Esophagus (tissue), 2 donors: ENCODE results near the gene HS6ST2. TPM values are rescaled to one million over a fixed set of nuclear protein-coding genes. Genes with fewer than 3 reads are reported as not detected.

Source experiments
- H3K27ac ChIP-seq, 2 donors: one replicate each; pipeline ENCODE4 v1.5.1; 2013; ENCODE audit warnings: low read depth in 2 of 2, mild to moderate bottlenecking in 2 of 2, inconsistent platforms in 1 of 2, low read length in 1 of 2, moderate library complexity in 1 of 2
- H3K27me3 ChIP-seq, 2 donors: one replicate each; pipeline ENCODE4 v1.6.1; 2013; ENCODE audit warnings: low read length in 2 of 2, control low read depth in 1 of 2, mild to moderate bottlenecking in 1 of 2; ENCODE audit not compliant: insufficient read depth in 2 of 2, control insufficient read depth in 1 of 2
- H3K36me3 ChIP-seq, 2 donors: one replicate each; pipeline ENCODE4 v1.6.1; 2013; ENCODE audit warnings: low read length in 1 of 2; ENCODE audit not compliant: control insufficient read depth in 2 of 2, insufficient read depth in 2 of 2
- H3K4me1 ChIP-seq, 2 donors: one replicate each; pipeline ENCODE4 v1.6.1; 2013; ENCODE audit warnings: low read length in 1 of 2; ENCODE audit not compliant: control insufficient read depth in 2 of 2, insufficient read depth in 2 of 2
- H3K4me3 ChIP-seq, 2 donors: one replicate each; pipeline ENCODE4 v1.5.1; 2013; ENCODE audit warnings: low read length in 2 of 2, mild to moderate bottlenecking in 2 of 2, low read depth in 1 of 2, moderate library complexity in 1 of 2
- H3K9me3 ChIP-seq, 2 donors: one replicate each; pipeline ENCODE4 v1.6.1; 2013; ENCODE audit warnings: mild to moderate bottlenecking in 2 of 2, low read depth in 1 of 2, low read length in 1 of 2, moderate library complexity in 1 of 2; ENCODE audit not compliant: control insufficient read depth in 2 of 2, insufficient read depth in 1 of 2
- WGBS, 2 donors: extraction: QIAGEN DNeasy Blood & Tissue Kit; methylation state at CpG; one replicate each; pipeline ENCODE4 v1.1.7; 2013; 5-methylcytosine and 5-hydroxymethylcytosine counted together
- polyA plus RNA-seq, 2 donors: library from polyadenylated mRNA; stranded (reverse); fragments of 200-250 nt; gene quantifications; one replicate each; pipeline ENCODE4 v1.2.3, GENCODE V29; 2013
- donor health status: healthy with polysubstance abuse.
- donor health status: Bipolar disorder and iron deficiency.

Gene HS6ST2
- polyA plus RNA-seq, 2 donors = 0.81 to 2.8 TPM

DNA sequence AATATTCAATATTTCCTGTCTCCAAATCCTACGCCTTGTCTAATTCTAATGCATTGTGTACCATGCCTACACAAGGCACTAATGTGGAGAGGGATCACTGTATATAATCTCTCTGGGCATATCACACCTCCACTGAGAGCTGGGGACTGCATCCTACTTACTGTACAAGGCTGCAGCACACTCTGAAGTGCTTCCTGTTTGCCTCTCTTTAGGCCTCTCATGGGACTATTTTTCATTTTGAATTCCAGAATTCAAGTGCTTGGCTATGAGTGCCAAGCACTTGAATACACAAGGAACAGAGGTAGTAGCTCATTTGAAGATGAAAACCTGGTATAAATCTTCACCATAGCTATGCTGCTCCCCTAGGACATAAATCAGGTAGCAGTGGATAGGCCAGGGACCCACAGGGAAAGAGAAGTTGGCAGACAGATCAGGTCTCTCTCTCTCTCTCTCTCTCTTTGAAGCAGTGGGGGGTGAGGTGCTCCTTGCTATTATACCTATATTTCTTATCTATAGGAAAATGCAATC lies 239.9 kb downstream of the HS6ST2 start:
- H3K27me3 ChIP-seq = no peaks in the 10 kb centered on the region
- H3K4me3 ChIP-seq = no peak overlapping the region
- 0 to 50% methylated on average over 1 of the region's 1 CpG for WGBS, 2 donors
- no peaks in the 10 kb centered on the region for H3K4me1 ChIP-seq
- H3K9me3 ChIP-seq = no peaks in the 10 kb centered on the region
- H3K27ac ChIP-seq = no peak overlapping the region
- H3K36me3 ChIP-seq = no peaks in the 10 kb centered on the region

DNA sequence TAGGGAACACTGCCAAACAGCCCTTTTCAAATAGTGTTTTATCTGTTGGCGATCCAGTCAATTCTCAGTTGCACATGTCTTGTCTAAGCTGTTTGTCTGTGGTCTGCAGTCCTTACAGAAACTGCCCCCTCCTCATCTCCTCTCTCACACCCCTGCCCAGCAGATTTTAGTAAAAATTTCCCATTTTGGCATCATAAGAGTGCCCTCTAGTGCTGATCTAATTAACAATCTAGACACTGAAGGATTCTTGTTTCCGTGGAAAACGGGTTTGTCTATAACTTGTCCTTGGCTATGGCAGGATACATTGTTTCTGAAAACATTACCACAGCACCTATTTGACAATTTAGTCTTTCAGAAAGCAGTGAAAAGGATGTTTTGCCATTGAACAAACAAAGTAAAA lies 242.4 kb downstream of the HS6ST2 start:
- H3K4me3 ChIP-seq = no peak overlapping the region
- H3K27me3 ChIP-seq = no peaks in the 10 kb centered on the region
- H3K9me3 ChIP-seq = no peaks in the 10 kb centered on the region
- no peaks in the 10 kb centered on the region for H3K36me3 ChIP-seq
- no peaks in the 10 kb centered on the region for H3K4me1 ChIP-seq
- H3K27ac ChIP-seq = no peak overlapping the region
- WGBS, 2 donors = 31 to 65% methylated on average over 3 of the region's 3 CpGs

DNA sequence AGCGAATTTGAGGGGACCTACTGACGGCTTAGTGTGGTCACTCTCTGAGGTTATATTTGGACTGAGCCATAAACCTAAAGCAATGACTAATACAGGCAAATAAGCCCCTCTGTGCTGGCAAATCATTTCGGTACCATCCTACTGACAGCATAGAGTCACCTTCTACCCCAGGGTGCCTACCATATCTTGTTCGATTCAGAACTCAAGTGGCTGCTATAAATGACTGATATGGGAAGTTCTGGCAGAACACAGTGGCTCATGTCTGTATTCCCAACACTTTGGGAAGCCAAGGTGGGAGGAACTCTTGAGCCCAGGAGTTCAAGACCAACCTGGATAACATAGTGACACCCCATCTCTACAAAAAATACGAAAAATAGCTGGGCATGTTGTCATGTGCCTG lies 243.5 kb downstream of the HS6ST2 start:
- whole genome bisulfite sequencing, 2 donors = 68 to 89% methylated on average over 5 of the region's 5 CpGs
- Histone ChIP-seq H3K36me3 (no peaks in the 10 kb centered on the region), H3K27me3 (no peaks in the 10 kb centered on the region), H3K9me3 (no peaks in the 10 kb centered on the region), H3K4me3 (no peak overlapping the region), H3K4me1 (no peaks in the 10 kb centered on the region), H3K27ac (no peak overlapping the region)

DNA sequence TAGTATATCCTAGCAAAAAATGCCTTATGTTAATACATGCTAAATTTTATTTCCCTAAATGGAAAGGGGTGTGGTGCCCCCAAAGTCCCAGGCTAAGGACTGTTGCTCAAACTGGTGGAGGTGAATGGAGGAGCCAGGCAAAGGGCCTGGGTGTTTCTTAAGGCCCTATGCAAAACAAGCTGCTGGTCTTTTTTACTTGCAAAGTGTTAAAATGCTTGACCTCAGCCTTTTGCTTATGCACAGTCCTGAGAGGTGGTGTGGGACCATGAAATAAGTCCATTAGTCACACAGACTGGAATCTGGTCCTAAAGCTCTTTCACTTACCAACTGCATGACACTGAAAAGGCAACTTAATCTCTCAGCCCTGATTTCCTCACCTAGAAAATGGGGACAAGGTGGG lies 246.1 kb downstream of the HS6ST2 start:
- no peaks in the 10 kb centered on the region for H3K36me3 ChIP-seq
- no peaks in the 10 kb centered on the region for H3K4me1 ChIP-seq
- H3K4me3 ChIP-seq = no peak overlapping the region
- no peak overlapping the region for H3K27ac ChIP-seq
- H3K9me3 ChIP-seq = no peaks in the 10 kb centered on the region
- H3K27me3 ChIP-seq = peaks cover 0 to 3% of the 10 kb centered on the region in 2 donors

DNA sequence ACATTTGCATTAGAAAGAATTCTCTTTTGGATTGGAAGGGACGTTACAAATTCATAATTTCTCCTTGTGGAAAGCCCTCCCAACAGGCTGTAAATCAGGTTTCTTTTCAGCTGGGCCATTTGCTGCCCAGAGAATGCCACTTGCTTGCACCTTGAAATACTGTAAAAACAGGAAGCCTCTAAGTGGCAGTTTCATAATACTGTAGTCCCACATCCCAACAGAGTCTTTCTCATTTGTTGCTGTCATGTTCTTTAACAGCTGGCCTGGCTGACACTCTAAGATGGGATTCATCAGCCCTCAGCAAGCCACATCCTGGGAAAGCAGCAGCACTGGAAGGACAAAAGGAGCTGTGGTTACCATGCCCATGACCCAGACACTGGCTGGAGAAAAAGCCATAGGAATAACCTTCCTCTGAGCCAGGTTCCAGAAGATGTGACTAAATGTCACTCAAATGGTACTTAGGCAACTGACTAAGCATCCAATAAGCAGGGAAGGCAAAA lies 247.7 kb downstream of the HS6ST2 start:
- Histone ChIP-seq H3K27ac (no peak overlapping the region), H3K4me3 (no peak overlapping the region), H3K27me3 (peaks cover 0 to 5% of the 10 kb centered on the region in 2 donors), H3K36me3 (no peaks in the 10 kb centered on the region), H3K9me3 (no peaks in the 10 kb centered on the region), H3K4me1 (no peaks in the 10 kb centered on the region)
- 40 to 62% methylated on average over 1 of the region's 1 CpG for WGBS, 2 donors

DNA sequence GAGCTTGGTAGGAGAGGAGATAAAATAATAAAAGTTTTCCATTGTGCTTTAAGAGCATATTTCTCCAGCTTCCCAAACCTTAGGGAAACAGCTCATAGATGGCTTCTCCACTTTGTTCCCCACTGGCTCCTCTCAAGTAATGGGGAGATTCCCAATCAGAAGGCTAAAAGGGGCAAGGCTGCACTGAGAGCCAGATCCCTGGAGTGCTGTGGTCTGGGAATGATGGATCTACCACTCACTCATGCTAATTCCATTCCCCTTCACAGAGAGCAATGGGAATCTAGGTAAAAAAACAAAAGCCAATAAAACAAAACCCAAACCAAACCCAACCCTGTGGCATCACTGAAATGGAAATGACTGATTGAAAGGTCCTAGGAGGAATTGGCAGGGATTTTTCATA lies 249.9 kb downstream of the HS6ST2 start:
- no peak overlapping the region for H3K27ac ChIP-seq
- H3K27me3 ChIP-seq = peaks cover 0 to 8% of the 10 kb centered on the region in 2 donors
- no peaks in the 10 kb centered on the region for H3K36me3 ChIP-seq
- H3K4me1 ChIP-seq = no peaks in the 10 kb centered on the region
- H3K4me3 ChIP-seq = no peak overlapping the region
- H3K9me3 ChIP-seq = no peaks in the 10 kb centered on the region

DNA sequence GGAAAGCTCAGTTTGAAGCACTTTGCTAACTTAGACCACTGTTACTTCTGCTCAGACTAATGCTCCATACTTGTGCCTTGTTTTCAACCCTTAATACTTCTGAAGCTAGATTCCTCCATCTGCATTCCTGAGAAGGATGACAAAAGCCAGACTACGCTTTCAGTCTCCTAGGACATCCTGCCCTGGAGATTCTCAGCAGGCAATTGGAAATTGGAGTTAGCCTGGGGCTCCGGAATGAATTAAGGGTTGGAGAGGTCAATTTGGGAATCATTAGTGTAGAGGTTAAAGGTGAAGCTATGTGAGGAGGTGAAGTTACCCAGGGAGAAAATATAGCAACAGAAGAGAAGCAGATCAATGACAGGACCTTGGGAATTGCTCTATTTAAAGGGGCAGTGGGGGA lies 253.7 kb downstream of the HS6ST2 start:
- Histone ChIP-seq H3K9me3 (no peaks in the 10 kb centered on the region), H3K27me3 (peaks cover 0 to 19% of the 10 kb centered on the region in 2 donors)
- WGBS, 2 donors = 59 to 76% methylated on average over 2 of the region's 2 CpGs

DNA sequence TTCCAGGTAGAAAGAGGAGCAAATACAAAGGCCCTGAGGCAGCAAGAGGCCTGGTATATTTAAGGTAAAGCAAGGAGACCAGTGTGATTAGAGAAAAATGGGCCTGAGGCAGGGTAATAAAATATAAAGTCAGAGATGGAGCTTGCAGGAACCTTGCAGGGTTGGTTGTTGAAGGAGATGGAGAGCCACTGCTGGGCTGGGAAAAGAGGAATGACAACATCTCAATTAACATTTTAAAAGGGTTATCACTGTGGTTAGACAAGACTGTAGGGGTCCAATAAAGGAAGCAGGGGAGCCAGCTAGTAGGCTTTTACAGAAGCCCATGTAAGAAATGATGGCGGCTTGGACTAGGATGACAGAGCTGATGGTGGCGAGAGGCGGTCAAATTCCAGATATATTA lies 264.0 kb downstream of the HS6ST2 start:
- Histone ChIP-seq H3K9me3 (no peaks in the 10 kb centered on the region), H3K4me1 (no peaks in the 10 kb centered on the region), H3K4me3 (no peak overlapping the region), H3K36me3 (no peaks in the 10 kb centered on the region), H3K27me3 (peaks cover 0 to 7% of the 10 kb centered on the region in 2 donors), H3K27ac (no peak overlapping the region)
- 90 to 94% methylated on average over 3 of the region's 3 CpGs for WGBS, 2 donors

More for the DNA sequence above, 253.7 kb downstream of the HS6ST2 start:
- no peaks in the 10 kb centered on the region for H3K4me1 ChIP-seq
- H3K27ac ChIP-seq = no peak overlapping the region
- no peaks in the 10 kb centered on the region for H3K36me3 ChIP-seq
- no peak overlapping the region for H3K4me3 ChIP-seq

DNA sequence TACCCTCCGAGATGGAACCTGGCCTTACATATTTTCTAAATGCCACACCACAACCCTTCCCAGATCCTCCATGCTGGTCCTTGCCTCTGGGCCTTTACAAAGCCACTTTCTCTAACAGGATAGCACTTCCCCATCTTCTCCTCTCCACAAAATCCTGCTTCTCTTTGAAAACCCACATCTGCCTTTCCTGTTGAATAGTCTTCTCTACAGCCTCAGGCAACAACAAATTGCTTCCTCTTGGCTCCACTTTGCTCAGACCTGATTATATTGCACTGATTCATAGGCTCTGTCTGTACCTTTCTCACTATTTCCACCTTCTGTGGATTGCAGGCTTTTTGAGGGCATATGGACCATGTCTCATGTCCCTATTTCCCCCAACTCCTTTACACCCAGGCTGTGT lies 265.9 kb downstream of the HS6ST2 start:
- H3K27me3 ChIP-seq = peaks cover 0 to 7% of the 10 kb centered on the region in 2 donors
- H3K9me3 ChIP-seq = no peaks in the 10 kb centered on the region
- no peak overlapping the region for H3K27ac ChIP-seq
- no peaks in the 10 kb centered on the region for H3K4me1 ChIP-seq
- WGBS, 2 donors = 64 to 67% methylated on average over 1 of the region's 1 CpG
- H3K4me3 ChIP-seq = no peak overlapping the region
- no peaks in the 10 kb centered on the region for H3K36me3 ChIP-seq

DNA sequence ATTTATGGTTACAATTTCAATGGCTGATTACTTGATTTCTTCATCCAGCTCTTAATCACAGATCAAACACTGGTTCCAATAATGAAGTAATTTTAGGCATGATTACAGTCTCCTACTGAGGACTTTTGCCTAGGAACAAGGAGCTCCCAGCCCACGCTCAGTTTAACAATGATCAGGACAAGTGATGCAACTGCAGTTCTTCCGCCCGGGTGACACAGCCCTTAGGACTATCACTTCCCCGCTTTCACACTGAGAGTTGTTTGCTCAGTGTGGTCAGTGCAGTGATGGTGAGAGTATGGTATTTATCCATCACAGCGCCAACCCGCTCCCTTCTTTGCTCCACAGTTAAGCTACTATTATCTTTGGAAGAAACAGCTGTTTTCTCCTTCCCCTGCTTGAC lies 266.4 kb downstream of the HS6ST2 start:
- Histone ChIP-seq H3K36me3 (no peaks in the 10 kb centered on the region), H3K9me3 (no peaks in the 10 kb centered on the region), H3K4me1 (no peaks in the 10 kb centered on the region), H3K27me3 (peaks cover 0 to 7% of the 10 kb centered on the region in 2 donors), H3K27ac (no peak overlapping the region), H3K4me3 (no peak overlapping the region)
- WGBS, 2 donors = 70 to 77% methylated on average over 6 of the region's 6 CpGs
